DMS79 treated with DMSO at 0.1 percent for 48 hours (cell line): ENCODE results near the gene FNBP1.
"Not testable (repeated sequence)": the region's sequence is repeated elsewhere in the genome, so short reads cannot be mapped to it uniquely, and the experiment has no call there.

Experiments used
- DNase-seq: peaks from one replicate; lab custom pipeline; 2025; lab: John Stamatoyannopoulos, UW

FNBP1 gene

GRCh38 chr9:130021842-130022241 is 21.1 kb downstream of the FNBP1 start:
- DNase-seq: not testable (repeated sequence)

- no peak for DNase-seq
These were observed 21.9 kb downstream of the FNBP1 start for GRCh38 chr9:130021123-130021522.

- DNase-seq: no peak
These were observed 22.4 kb downstream of the FNBP1 start for GRCh38 chr9:130020618-130021017.

GRCh38 chr9:130018265-130018664 is 24.7 kb downstream of the FNBP1 start:
- no peak for DNase-seq

- not testable (repeated sequence) for DNase-seq
These were observed 25.5 kb downstream of the FNBP1 start for GRCh38 chr9:130017510-130017909.

- no peak for DNase-seq
These were observed 25.9 kb downstream of the FNBP1 start for GRCh38 chr9:130017076-130017475.

GRCh38 chr9:130015353-130016019 is 27.5 kb downstream of the FNBP1 start:
- DNase-seq: no peak

- DNase-seq: no peak
These were observed 29.7 kb downstream of the FNBP1 start for GRCh38 chr9:130013326-130013725.

GRCh38 chr9:130010151-130010988 is 32.6 kb downstream of the FNBP1 start:
- DNase-seq: no peak

- DNase-seq: not testable (repeated sequence)
These were observed 33.4 kb downstream of the FNBP1 start for GRCh38 chr9:130009546-130009945.

GRCh38 chr9:130008538-130008937 is 34.5 kb downstream of the FNBP1 start:
- no peak for DNase-seq

- DNase-seq: not testable (repeated sequence)
These were observed 36.0 kb downstream of the FNBP1 start for GRCh38 chr9:130006952-130007351.

- no peak for DNase-seq
These were observed 38.9 kb downstream of the FNBP1 start for GRCh38 chr9:130003943-130004552.

GRCh38 chr9:130002320-130002719 is 40.7 kb downstream of the FNBP1 start:
- no peak for DNase-seq

GRCh38 chr9:130001190-130001589 is 41.8 kb downstream of the FNBP1 start:
- no peak for DNase-seq

- no peak for DNase-seq
These were observed 43.9 kb downstream of the FNBP1 start for GRCh38 chr9:129999141-129999510.

- no peak for DNase-seq
These were observed 44.4 kb downstream of the FNBP1 start for GRCh38 chr9:129998491-129999140.

GRCh38 chr9:129997706-129998105 is 45.3 kb downstream of the FNBP1 start:
- not testable (repeated sequence) for DNase-seq

- no peak for DNase-seq
These were observed 46.7 kb downstream of the FNBP1 start for GRCh38 chr9:129996161-129996830.

- no peak for DNase-seq
These were observed 47.4 kb downstream of the FNBP1 start for GRCh38 chr9:129995409-129996160.

- no peak for DNase-seq
These were observed 48.1 kb downstream of the FNBP1 start for GRCh38 chr9:129994882-129995281.
